OCI-LY7 (cell line): ENCODE measurements around the gene GOLGA7B.
A peak's percentile ranks its signal among the peaks of the same experiment; 100 is the strongest.

Experiments used
- EZH2phosphoT487 ChIP-seq: fragments of 200-600 bp; sonication (generic); IDR thresholded peaks from 2 replicates; pipeline ENCODE4 v1.6.1; 2018; ENCODE audit warnings: low read depth, borderline replicate concordance, mild to moderate bottlenecking, mixed run types, antibody characterized with exemption, low read length, moderate library complexity, mixed read lengths
- TF ChIP-seq, protein P1 (sequence below): fragments of 200-600 bp; sonication (generic); conservative IDR thresholded peaks from 2 replicates; pipeline ENCODE4 v1.5.1; 2014; ENCODE audit warnings: mild to moderate bottlenecking, antibody characterized with exemption, low read length, moderate library complexity, mixed read lengths

DNA sequence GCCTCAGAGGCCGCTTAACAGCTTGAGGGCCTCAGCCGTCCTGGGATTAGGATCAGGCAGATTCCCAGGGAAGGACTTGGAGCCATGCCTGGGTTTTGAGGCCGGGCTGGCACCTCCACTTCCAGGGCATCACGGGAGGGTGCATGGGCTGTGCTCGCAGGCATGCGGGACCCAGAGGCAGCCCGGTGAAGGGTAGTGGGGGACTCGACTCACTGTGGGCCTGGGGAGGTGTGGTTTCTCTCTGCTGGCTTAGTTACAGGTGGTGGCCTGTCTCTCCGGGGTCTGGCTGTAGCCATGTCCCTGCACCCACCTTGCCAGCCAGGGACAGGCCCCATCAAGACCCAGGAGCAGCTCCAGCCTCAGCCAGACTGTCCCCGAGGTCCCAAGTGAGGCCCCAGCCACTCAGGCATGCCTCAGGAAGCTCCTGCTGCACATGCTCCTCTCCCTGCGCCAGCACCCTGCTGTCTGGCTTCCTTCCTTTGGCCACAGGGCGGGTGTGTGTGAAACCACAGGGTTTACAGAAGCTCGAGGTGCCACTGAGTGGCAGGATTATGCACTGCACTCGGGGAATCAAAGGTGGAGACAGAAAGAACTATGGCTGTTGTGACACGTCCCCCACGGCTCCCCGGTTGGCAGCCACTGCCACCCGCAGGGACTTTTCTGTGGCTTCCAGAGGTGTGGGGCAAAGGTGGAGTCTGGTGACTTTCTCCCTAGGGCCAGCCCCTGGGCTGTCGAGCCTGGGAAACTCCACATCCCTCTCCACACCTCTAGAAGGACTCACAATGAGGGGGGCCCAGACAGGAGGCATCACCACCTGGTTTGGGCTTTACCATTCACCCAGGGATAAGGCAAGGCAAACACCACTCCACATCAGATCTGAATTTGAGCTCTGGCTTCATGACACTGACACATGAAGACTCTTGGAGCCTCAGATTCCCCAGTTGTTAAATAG lies 19.7 kb downstream of the GOLGA7B start:
- TF ChIP-seq, protein P1, sequence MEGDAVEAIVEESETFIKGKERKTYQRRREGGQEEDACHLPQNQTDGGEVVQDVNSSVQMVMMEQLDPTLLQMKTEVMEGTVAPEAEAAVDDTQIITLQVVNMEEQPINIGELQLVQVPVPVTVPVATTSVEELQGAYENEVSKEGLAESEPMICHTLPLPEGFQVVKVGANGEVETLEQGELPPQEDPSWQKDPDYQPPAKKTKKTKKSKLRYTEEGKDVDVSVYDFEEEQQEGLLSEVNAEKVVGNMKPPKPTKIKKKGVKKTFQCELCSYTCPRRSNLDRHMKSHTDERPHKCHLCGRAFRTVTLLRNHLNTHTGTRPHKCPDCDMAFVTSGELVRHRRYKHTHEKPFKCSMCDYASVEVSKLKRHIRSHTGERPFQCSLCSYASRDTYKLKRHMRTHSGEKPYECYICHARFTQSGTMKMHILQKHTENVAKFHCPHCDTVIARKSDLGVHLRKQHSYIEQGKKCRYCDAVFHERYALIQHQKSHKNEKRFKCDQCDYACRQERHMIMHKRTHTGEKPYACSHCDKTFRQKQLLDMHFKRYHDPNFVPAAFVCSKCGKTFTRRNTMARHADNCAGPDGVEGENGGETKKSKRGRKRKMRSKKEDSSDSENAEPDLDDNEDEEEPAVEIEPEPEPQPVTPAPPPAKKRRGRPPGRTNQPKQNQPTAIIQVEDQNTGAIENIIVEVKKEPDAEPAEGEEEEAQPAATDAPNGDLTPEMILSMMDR, result peak; percentile 82
- no peak for TF ChIP-seq EZH2phosphoT487
